SJSA1 (cell line): ENCODE results near the gene ERGIC2. TPM values are rescaled to one million over a fixed set of nuclear protein-coding genes. Genes with fewer than 3 reads are reported as not detected.

Experiments used
- DNase-seq, 2 experiments: peaks; one replicate each; pipeline ENCODE4 v3.0.0-alpha.2; 2015 to 2020; ENCODE audit warnings: low spot score in 2 of 2, low read depth in 1 of 2
- H3K27ac ChIP-seq: fragments of 250-450 bp; sonication (Bioruptor Pico); 2 replicates; pipeline ENCODE4 v1.5.1; 2020; ENCODE audit warnings: mild to moderate bottlenecking, moderate library complexity
- H3K27me3 ChIP-seq: fragments of 250-450 bp; sonication (Bioruptor Pico); replicated peaks from 2 replicates; pipeline ENCODE4 v1.5.1; 2020; ENCODE audit warnings: mild to moderate bottlenecking, moderate library complexity
- H3K36me3 ChIP-seq: fragments of 250-450 bp; sonication (Bioruptor Pico); 2 replicates; pipeline ENCODE4 v1.5.1; 2020; ENCODE audit warnings: mild to moderate bottlenecking
- H3K4me1 ChIP-seq: fragments of 250-450 bp; sonication (Bioruptor Pico); replicated peaks from 2 replicates; pipeline ENCODE4 v1.6.1; 2021; ENCODE audit warnings: mild to moderate bottlenecking
- H3K4me3 ChIP-seq: fragments of 250-450 bp; sonication (Bioruptor Pico); 2 replicates; pipeline ENCODE4 v1.5.1; 2020; ENCODE audit warnings: mild to moderate bottlenecking
- H3K9me3 ChIP-seq: fragments of 250-450 bp; sonication (Bioruptor Pico); replicated peaks from 2 replicates; pipeline ENCODE4 v1.5.1; 2020; ENCODE audit warnings: mild to moderate bottlenecking
- total RNA-seq: library from RNA; depleted of rRNA; stranded (reverse); fragments of >200 nt; shearing (Covaris generic); gene quantifications from 2 replicates; pipeline ENCODE4 v1.2.3, GENCODE V29; 2014; rRNA removed

ERGIC2 gene, protein sequence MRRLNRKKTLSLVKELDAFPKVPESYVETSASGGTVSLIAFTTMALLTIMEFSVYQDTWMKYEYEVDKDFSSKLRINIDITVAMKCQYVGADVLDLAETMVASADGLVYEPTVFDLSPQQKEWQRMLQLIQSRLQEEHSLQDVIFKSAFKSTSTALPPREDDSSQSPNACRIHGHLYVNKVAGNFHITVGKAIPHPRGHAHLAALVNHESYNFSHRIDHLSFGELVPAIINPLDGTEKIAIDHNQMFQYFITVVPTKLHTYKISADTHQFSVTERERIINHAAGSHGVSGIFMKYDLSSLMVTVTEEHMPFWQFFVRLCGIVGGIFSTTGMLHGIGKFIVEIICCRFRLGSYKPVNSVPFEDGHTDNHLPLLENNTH
- total RNA-seq = 66.5 and 131 TPM in 2 replicates

DNA sequence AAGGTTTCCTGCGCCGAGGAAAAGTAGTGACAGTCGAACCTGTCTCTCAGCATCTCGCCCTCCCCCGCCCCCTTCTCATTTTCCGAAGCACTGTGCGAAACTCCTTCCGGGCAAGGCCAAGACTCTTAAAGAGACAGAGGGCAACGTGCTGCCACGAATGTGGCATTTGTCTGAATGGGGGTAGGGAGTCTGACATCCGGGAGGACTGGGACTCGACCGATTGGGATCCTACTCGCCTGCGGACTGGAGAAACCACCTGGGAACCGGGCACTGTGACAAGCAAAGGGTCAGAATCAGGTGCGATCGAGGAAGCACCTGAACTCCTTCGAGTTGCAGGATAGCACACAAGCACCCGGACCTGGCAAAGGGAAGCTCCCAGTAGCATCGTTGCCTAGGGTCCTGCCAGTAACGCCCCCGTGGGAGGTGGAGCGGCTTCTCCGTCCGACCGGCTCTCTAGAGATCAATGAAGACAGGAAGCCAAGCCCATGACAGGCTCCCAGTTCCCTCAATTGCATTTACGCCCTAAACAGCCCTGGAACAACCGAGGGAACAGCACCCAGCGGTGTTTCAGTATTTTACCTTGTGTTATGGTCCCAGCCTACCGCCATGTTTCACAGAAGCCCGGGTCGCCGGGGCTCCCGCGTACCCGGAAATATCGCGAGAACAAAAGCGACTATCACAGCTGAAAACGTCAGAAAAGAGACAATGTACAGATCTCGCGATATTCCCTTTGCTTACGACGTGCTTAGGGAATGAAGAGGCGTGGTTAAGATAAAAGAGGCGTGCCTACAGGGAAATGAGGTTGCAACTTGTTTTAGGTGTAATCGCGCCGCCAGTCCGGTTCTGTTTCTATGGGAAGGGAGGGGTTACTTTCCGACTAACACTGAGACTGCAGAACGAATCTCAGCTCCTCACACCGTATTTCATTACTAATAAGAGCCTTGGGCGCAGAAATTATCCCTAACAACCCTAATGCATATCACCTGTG, at the start of gene ERGIC2:
Gene ERGIC2, minus strand, starts transcription at position 637 of the 988 bp plus-strand sequence. CDS start 9,539 bp downstream, outside the sequence.
- Histone ChIP-seq H3K27me3 (no peaks in the 10 kb centered on the region), H3K4me3 (peak within 1 kb of the TSS; percentile 64), H3K27ac (peak within 1 kb of the TSS; percentile 77), H3K9me3 (no peaks in the 10 kb centered on the region), H3K4me1 (peaks cover 5% of the 10 kb centered on the region), H3K36me3 (no peaks in the 10 kb centered on the region)
- DNase-seq = peak; percentile 91 to 94

DNA sequence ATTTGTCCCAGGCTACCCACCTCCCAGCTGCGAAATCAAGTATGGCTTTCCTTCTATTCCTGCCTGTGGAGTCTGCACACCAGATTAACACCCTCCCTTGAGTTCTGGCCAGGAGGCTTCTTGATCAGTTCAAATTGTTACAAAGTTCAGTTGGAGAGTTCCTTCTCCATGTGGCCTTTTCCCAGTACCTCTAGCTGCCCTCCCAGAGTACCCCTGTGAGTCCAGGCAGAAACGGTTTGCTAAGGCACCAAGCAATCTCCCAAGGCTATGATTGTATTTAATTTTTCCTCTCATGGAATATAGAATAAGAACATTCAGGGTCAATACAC, 49.7 kb upstream of the ERGIC2 start:
- Histone ChIP-seq H3K36me3 (no peaks in the 10 kb centered on the region), H3K27me3 (no peaks in the 10 kb centered on the region), H3K27ac (no peak overlapping the region), H3K4me1 (no peaks in the 10 kb centered on the region), H3K9me3 (no peaks in the 10 kb centered on the region), H3K4me3 (no peak overlapping the region)
- DNase-seq = no peak

DNA sequence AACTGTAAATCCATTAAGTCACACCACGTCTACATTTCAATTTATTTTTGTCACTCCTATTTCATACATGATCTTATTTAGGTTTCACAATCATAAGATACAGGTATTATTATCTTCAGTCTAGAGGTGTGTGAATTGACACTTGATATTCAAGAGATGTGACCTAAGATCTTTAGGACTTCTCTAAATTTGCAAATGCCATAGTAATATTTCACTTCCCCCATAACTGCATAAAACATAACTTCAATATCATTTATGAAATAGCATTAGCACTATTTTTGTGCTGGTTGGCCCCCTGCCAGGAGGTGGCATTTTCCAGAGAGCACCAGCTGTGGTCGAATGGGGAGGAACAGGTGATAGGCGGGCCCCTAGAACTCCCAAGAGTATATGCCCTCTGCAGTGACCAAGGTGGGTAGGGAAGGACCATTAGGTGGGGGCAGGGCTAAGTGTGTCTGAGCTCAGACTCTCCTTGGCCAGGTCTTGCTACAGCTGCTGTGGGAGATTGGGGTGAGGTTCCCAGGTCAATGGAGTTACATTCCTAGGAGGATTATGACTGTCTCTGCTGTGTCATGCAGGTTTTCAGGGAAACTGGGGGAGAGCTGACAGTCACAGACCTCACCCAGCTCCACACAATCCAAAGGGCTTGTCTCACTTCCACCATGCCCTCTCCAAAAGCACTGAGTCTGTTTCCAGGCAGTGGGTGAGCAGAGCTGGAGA, 49.2 kb upstream of the ERGIC2 start:
- no peaks in the 10 kb centered on the region for H3K4me1 ChIP-seq
- H3K9me3 ChIP-seq = no peaks in the 10 kb centered on the region
- DNase-seq = no peak
- no peak overlapping the region for H3K27ac ChIP-seq
- H3K27me3 ChIP-seq = no peaks in the 10 kb centered on the region
- H3K36me3 ChIP-seq = no peaks in the 10 kb centered on the region
- H3K4me3 ChIP-seq = no peak overlapping the region

DNA sequence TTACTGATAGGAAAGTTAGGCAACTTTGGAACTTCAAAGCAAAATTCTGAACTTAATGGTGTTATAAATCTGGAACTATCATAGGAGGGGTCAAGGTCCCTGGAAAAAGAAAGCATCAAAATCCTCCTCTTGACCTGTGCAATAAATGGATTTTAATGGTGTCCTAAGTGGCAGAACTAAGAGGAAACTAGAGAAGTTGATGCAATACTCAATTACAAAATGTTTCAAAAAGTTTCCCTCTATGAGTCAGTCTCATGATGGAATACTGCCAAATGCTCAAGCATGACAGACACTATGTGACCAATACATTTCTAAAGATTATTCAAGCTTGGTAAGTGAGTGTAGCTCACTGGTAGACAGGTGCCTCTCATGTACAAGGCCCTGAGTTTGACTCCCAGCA, 47.7 kb upstream of the ERGIC2 start:
- Histone ChIP-seq H3K4me3 (no peak overlapping the region), H3K36me3 (no peaks in the 10 kb centered on the region), H3K4me1 (no peaks in the 10 kb centered on the region)

DNA sequence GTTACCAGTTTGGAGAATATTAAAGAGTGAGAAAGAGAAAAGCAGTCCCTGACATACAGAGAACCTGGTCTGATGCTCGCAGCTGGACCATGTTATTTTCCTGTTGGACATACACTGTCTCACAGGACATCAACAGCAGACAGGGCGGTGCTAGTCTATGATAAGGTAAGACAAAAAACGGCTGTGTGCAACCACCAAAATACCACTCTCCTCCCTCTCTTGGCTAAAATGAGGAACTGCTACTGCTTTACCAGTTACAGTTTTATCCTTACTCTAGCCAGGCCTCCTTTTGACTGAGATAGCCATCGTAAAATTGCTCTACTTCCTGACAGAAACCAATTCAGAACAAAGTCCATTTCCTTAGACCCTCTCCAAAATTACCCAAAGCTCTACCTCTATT, 47.0 kb upstream of the ERGIC2 start:
- Histone ChIP-seq H3K4me1 (no peaks in the 10 kb centered on the region), H3K36me3 (no peaks in the 10 kb centered on the region), H3K4me3 (no peak overlapping the region), H3K27ac (no peak overlapping the region), H3K27me3 (no peaks in the 10 kb centered on the region), H3K9me3 (no peaks in the 10 kb centered on the region)
- no peak for DNase-seq

More for the DNA sequence above, 47.7 kb upstream of the ERGIC2 start:
- DNase-seq = no peak
- no peak overlapping the region for H3K27ac ChIP-seq
- no peaks in the 10 kb centered on the region for H3K27me3 ChIP-seq
- H3K9me3 ChIP-seq = no peaks in the 10 kb centered on the region

DNA sequence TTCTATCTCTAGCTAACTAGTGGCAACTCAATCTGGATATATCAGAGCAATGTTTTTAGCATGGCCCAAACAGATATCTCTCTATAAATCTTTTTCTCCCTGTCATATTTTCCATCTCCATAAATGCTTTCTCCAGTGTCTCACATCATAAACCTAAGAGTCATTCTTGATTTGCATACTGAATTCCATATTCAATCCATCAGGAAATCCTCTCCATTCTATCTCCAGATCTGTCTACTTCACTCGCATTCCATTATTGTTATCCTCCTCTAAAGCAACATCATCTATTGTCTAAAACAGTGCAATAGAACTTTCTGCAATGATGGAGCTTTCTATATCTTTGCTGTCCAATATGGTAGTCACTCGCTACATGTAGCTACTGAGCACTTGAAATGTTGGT, 45.5 kb upstream of the ERGIC2 start:
- H3K27me3 ChIP-seq = no peaks in the 10 kb centered on the region
- H3K27ac ChIP-seq = no peak overlapping the region
- no peaks in the 10 kb centered on the region for H3K4me1 ChIP-seq
- H3K4me3 ChIP-seq = no peak overlapping the region
- H3K9me3 ChIP-seq = no peaks in the 10 kb centered on the region
- H3K36me3 ChIP-seq = no peaks in the 10 kb centered on the region
- DNase-seq = no peak

DNA sequence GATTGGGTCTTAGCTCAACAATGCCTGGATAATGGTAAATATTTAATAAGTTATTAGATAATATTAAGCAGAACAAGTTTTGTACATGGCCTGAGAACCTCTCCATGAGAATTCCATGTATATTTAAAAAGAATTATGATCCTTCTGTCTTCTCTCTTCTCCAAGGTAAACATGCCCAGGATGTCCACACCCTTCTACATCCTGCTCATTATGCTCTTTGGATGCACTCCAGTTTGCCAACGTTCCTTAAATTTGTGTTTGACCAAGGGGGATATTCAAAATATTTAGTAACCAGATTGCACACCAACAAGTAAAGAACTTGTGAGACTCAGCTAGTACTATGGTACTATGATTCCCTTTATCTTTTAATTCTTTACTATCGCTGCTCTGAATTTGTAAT, 44.8 kb upstream of the ERGIC2 start:
- no peaks in the 10 kb centered on the region for H3K36me3 ChIP-seq
- no peaks in the 10 kb centered on the region for H3K4me1 ChIP-seq
- no peak for DNase-seq
- H3K4me3 ChIP-seq = no peak overlapping the region
- H3K9me3 ChIP-seq = no peaks in the 10 kb centered on the region
- H3K27ac ChIP-seq = no peak overlapping the region
- H3K27me3 ChIP-seq = no peaks in the 10 kb centered on the region

DNA sequence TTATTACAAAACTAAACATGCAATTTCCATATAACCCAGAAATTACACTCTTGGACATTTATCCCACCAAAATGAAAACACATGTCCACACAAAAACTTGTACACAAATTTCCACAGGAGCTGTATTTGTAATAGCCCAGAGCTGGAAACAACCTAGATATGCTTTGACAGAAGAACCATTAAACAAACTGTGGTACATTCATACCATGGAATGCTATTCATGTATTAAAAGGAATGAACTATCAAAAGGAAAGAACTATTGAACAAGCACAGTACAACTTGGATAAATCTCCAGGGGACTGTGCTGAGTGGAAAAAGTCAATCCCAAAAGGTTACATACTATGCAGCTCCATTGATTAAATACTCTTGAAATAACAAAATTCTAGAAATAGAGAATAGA, 35.8 kb upstream of the ERGIC2 start:
- no peak overlapping the region for H3K27ac ChIP-seq
- no peak overlapping the region for H3K4me3 ChIP-seq
- no peaks in the 10 kb centered on the region for H3K4me1 ChIP-seq
- H3K27me3 ChIP-seq = no peaks in the 10 kb centered on the region
- DNase-seq = no peak
- no peaks in the 10 kb centered on the region for H3K36me3 ChIP-seq
- H3K9me3 ChIP-seq = no peaks in the 10 kb centered on the region

DNA sequence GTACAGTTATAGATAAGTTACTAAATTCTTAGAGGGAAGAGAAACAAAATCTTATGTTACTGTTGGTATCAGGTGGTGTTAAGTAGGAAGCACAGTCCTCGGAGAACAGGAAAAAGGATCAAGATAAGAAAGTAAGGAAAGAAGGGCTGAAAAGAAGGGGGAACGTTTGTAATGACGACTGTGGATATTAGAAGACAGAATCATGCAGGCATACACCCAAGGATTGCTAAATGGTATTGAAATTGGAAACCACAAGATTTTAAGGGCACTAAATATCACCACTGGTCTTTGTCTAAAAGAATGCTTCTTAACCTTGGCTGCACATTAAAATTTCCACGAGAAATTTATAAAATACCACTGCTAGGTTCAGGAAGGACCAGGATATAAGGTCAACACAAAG, 34.1 kb upstream of the ERGIC2 start:
- no peak for DNase-seq
- H3K4me3 ChIP-seq = no peak overlapping the region
- no peak overlapping the region for H3K27ac ChIP-seq
- H3K9me3 ChIP-seq = no peaks in the 10 kb centered on the region
- no peaks in the 10 kb centered on the region for H3K4me1 ChIP-seq
- no peaks in the 10 kb centered on the region for H3K36me3 ChIP-seq
- H3K27me3 ChIP-seq = no peaks in the 10 kb centered on the region

DNA sequence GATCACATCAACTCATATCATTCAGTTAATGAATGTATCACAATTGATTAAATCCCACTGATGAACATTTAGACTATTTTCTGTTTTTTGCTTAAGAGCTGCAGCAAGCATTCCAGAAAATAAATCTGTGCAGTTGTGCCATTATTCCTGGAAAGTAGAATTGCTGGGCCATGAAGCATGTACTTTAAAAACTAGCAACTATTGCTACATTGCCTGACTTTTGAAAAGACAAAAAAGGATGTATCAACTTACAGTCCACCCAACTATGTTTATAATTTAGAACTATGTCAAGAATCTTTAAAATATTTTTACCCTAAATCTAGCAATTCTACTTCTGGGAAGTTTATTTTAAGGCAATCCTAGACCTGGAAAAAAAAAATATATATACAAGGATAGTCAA, 33.4 kb upstream of the ERGIC2 start:
- Histone ChIP-seq H3K4me3 (no peak overlapping the region), H3K27ac (no peak overlapping the region), H3K36me3 (no peaks in the 10 kb centered on the region), H3K4me1 (no peaks in the 10 kb centered on the region), H3K27me3 (no peaks in the 10 kb centered on the region), H3K9me3 (no peaks in the 10 kb centered on the region)
- DNase-seq = no peak

DNA sequence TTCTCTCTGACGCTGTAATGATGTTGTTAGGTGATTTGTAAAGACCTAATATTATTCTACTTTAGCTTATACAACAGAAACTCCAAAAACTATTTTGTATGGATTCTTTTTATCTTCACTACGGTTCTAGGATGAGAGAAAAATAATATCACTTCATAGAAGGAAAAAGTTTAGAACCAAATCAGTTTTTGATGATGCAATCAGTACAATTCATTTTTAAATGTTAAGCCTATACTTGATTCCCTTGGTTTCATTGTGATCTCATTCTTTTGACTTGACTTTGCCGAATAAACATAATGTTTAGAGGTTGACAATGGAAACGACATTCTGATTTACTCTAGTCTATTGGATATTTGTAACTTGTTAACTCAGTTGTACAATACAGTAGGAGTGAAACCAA, 24.6 kb upstream of the ERGIC2 start:
- no peaks in the 10 kb centered on the region for H3K9me3 ChIP-seq
- H3K4me1 ChIP-seq = no peaks in the 10 kb centered on the region
- DNase-seq = no peak
- H3K27ac ChIP-seq = no peak overlapping the region
- no peak overlapping the region for H3K4me3 ChIP-seq
- no peaks in the 10 kb centered on the region for H3K36me3 ChIP-seq
- H3K27me3 ChIP-seq = no peaks in the 10 kb centered on the region

DNA sequence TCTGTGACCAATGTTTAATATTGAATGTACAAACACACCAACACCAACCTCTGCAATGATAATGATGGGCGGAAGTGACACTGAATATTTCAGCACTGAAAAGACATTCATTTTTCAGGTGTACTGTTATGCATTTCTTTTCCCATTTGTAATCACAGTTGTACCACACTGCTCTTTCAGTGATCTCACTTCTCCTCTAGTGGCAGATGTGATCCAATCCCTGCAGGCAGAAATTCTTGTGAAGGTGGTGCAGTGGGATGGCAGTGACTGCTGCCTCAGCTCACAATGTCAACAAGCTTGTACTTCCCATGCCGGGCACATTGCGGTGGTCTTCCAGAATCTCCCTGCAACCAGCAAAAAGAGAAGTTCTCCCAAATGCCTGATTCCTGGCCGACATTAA, 23.0 kb upstream of the ERGIC2 start:
- Histone ChIP-seq H3K27ac (no peak overlapping the region), H3K4me3 (no peak overlapping the region), H3K36me3 (no peaks in the 10 kb centered on the region), H3K27me3 (no peaks in the 10 kb centered on the region), H3K4me1 (no peaks in the 10 kb centered on the region), H3K9me3 (no peaks in the 10 kb centered on the region)
- DNase-seq = no peak

DNA sequence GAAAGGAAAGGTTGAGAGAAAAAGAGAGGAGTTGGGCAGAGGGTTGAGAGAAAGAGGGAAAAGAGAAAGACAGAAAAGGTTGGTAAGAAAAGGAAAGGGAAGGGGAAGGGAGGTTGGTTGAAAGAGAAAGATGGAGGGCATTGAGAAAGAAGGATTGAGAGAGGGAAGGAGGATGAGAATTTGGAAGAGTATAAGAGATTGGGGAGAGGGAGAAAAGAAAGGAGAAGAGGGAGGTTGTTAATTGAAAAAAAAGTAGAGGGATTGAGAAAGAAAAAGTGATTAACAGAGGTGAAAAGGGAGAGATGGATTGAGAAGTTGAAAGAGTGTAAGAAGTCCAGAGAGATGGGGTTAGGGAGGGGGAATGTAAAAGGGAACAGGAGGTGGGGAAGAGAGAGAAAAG, 21.5 kb upstream of the ERGIC2 start:
- no peak overlapping the region for H3K27ac ChIP-seq
- no peaks in the 10 kb centered on the region for H3K4me1 ChIP-seq
- no peak overlapping the region for H3K4me3 ChIP-seq
- H3K9me3 ChIP-seq = no peaks in the 10 kb centered on the region
- DNase-seq = no peak
- no peaks in the 10 kb centered on the region for H3K36me3 ChIP-seq
- no peaks in the 10 kb centered on the region for H3K27me3 ChIP-seq

DNA sequence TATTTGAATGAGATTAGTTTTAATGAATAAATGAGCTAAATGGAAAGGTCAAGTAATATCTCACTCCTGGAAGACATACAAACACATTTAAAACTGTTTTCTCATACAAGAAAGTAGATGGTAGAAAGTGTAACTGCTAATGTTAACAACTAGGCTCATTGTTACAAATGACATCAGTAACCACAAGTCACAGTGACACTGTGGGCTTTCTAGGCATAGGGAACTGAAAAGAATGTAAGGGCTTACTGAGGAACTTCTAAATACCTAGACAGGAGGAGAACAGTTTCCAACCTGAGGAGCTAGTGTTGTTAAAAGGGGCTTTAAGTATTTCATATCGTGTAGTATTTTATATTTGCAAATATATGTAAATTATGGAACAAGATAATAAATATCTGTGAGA, 17.5 kb upstream of the ERGIC2 start:
- Histone ChIP-seq H3K4me3 (no peak overlapping the region), H3K36me3 (no peaks in the 10 kb centered on the region), H3K9me3 (no peaks in the 10 kb centered on the region), H3K4me1 (no peaks in the 10 kb centered on the region), H3K27ac (no peak overlapping the region), H3K27me3 (no peaks in the 10 kb centered on the region)
- DNase-seq = no peak
